Dedifferentiated amniotic fluid mesenchymal stem cell (primary cell): ENCODE measurements around the gene MYRFL.

ENCODE experiments used
- DNase-seq: peaks from one replicate; pipeline ENCODE4 v3.0.0-alpha.2; 2016; ENCODE audit errors: extremely low spot score

MYRFL gene

GRCh38 chr12:69897744-69898143 is 72.7 kb downstream of the MYRFL start:
- peak; percentile 78 for DNase-seq

DNA sequence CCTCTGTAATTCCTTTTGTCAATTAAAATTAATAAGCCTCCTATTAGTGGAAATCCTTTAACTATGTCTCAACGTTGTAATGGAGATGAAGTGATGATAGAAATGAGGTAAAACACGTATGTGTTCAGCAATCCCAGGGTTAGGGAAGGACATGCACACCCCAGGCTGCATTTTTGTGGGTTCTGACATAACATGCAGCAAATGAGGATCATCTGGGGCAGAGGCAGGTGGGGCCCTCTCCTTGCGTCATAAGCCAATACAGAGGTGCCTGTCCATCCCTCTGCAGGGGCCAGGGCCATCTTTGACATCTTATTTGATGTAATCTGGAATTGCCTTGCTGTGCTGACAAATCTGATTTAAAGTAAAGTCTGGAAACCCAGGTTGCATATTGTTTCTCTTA is 73.2 kb downstream of the MYRFL start:
- no peak for DNase-seq

DNA sequence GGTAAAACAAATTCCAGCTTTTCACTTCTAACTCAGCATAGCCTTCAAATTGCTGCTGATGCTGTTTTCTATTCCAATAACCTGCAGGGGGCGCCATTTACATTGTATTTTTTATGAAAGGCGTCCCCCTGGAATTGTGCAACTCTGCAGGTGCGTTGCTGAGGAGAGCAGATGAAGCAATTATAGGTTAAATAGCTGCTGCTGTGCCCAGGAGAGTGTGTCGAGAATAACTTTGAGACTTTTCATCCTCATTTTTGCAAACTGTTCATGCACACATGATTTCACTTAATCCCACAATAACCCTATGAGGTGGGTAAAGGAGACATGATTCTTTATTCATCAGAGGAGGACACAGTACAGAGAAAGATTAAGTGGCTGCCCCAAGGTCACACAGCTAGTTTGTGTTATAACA is 75.7 kb downstream of the MYRFL start:
- DNase-seq = peak; percentile 75

- peak; percentile 43 for DNase-seq
These were observed 76.3 kb downstream of the MYRFL start for GRCh38 chr12:69901221-69901905.

- DNase-seq = no peak
These were observed 78.5 kb downstream of the MYRFL start for GRCh38 chr12:69903548-69903947.

DNA sequence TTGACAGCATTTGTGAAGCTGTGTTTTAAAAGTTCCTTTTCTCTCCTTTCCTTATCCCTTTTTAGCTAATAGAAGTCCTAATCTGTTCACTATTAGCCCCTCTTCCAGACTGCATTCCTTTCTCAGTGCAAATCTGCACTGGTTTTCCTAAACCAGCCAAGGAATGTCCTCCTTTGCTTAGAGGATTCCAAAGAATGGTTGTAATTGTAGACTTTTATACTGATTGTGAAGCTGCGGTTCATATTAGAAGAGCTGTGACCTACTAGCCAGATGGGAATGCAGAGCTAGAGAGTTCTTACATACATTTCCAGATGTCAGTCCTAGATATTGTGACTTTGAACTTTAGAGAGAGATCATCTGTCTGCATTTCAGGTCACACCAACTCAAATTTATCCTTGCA is 79.8 kb downstream of the MYRFL start:
- peak; percentile 67 for DNase-seq

GRCh38 chr12:69905801-69906200 is 80.8 kb downstream of the MYRFL start:
- DNase-seq = no peak

DNA sequence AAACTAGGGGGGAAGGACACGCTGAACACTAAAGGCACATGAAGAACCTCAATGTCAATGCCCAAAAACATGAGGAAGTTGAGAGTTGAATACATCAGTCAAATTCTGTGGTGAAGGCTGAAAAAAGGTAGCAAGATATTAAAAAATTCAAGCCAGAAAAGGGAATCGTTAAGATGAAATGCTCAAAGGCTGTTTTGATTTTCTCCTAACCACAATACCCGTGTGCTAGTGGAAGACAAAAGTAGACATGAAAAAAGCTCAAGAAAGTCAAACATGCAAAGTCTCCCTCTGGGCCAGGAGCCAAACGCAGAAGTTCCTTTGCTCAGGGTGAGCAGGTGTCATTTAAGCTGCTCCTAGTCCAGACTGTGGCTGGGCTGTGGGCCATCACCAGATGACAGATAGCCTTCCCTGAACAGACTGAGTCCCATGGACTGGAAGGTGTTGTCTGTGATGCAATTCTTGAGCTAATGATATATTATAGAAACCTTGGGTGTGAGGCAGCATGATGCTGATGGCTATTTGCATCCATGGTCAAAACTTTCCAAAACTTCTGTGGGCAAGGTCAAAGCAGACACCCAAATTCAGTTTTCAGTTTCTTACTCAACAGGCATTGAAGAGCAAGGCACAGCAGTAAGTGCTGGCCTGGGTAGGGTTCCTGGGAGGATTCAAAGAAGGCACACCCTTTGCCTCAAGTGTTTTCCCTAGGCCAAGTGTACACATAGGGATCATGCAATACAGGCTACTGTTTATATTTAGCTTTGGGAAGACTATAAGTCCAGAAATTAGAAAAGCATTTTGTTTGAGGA is 81.6 kb downstream of the MYRFL start:
- no peak for DNase-seq

- DNase-seq = no peak
These were observed 83.2 kb downstream of the MYRFL start for GRCh38 chr12:69908203-69908602.

DNA sequence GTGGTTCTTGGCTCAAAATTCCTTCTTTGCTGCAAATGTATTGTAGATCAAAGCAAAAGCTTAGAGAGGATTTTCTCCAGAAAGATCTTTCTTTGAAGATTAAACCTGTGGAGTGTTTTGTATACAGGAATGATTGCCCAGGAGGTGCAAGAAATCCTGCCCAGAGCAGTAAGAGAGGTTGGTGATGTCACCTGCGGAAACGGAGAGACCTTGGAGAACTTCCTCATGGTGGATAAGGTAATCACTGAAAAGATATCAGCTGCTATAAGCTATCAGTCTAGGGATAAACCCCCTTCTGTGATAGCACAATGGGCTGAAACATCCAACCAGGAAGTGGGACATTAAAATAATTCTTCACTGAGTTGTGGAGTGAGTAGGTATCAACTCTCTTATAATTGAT is 85.7 kb downstream of the MYRFL start:
- no peak for DNase-seq

- DNase-seq = no peak
These were observed 88.5 kb downstream of the MYRFL start for GRCh38 chr12:69913526-69913925.

DNA sequence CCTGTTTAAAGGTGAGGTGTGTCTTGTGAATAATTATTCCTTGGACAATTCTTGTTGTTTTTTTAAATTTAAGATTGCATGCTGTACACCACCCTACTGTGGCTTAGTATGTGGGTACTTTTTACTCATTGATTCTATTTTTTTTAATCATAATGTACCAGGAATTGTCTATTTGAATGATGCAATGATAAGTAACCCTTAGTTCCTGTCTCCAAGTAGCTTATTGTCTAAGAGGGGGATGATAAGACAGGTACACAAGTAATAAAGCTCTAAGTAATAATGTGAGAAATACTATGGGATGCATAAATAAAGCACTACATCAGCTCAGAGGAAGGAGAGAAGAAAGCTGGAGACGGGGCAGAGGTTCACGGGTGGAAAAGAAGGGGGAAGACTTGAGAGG is 90.9 kb downstream of the MYRFL start:
- DNase-seq = no peak

GRCh38 chr12:69916544-69917235 is 91.7 kb downstream of the MYRFL start:
- no peak for DNase-seq

DNA sequence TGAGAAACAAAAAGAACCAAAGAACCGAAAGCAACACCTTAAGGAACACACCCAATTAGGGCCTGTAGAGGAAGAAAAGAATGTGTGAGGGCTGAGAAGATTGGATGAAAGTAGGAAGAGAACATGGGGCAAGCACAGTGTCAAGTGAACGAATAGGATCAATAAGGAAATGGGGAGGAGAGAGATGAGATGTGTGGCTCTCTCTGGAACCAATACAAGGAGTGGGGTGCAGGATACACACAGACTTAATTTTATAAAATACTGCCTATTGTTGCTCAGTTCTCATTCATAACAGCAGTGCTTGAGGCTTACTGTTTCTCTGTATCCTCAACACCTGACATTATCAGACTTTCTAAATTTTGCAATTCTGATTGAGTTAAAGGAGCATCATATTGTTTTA is 93.3 kb downstream of the MYRFL start:
- no peak for DNase-seq

DNA sequence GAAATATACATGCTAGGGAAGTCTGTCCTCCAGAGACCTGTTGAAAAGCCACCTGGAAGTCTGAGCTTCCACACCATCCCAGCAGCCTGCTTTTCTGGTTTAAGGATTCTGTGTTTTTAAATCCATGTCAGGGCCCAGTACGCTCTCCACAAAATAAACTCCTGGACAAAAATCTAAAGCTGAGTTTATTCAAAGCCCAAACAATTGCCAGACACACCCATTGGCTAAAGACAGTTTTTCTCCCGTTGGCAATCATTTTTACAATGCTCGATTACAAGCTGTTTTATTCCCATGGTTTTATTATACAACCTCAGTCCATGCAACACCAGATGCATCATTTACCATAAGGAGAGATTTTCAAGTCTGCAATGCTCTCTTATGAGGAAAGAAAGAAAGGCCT is 94.5 kb downstream of the MYRFL start:
- no peak for DNase-seq

- no peak for DNase-seq
These were observed 96.8 kb downstream of the MYRFL start for GRCh38 chr12:69921831-69922230.

GRCh38 chr12:69922999-69923398 is 98.0 kb downstream of the MYRFL start:
- no peak for DNase-seq

GRCh38 chr12:69925291-69925690 is 100.3 kb downstream of the MYRFL start:
- no peak for DNase-seq

DNA sequence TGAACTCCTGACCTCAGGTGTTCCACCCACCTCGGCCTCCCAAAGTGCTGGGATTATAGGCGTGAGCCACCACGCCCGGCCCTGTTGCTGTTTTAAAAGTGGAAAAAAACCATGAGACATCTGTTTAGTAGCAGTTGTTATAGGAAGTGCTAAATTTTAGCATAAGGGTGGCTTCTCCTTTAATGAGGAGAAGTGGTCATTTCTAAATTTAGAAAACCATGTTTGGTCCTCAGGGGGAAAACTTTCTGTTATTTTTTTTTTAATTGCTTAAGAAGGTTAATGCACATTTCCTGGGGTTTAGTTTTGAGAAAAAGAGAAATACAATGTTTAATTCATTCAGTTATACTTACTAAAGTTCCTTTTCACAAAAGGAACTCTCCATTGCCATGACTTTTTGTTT is 102.1 kb downstream of the MYRFL start:
- DNase-seq = no peak

GRCh38 chr12:69929125-69929524 is 104.1 kb downstream of the MYRFL start:
- no peak for DNase-seq

GRCh38 chr12:69929531-69929930 is 104.5 kb downstream of the MYRFL start:
- no peak for DNase-seq

- no peak for DNase-seq
These were observed 106.5 kb downstream of the MYRFL start for GRCh38 chr12:69931569-69931968.

GRCh38 chr12:69932154-69932553 is 107.1 kb downstream of the MYRFL start:
- no peak for DNase-seq
